ENCODE data around the gene PGM1. TPM values are rescaled to one million over a fixed set of nuclear protein-coding genes. Genes with fewer than 3 reads are reported as not detected.

PGM1 gene
- total and polyA plus RNA-seq, 10 of the 15 experiments (the other 5 are each of a cell fraction or from before 2014, with no cell fraction given), result 22.5 to 72.6 (median 50.8) TPM

DNA sequence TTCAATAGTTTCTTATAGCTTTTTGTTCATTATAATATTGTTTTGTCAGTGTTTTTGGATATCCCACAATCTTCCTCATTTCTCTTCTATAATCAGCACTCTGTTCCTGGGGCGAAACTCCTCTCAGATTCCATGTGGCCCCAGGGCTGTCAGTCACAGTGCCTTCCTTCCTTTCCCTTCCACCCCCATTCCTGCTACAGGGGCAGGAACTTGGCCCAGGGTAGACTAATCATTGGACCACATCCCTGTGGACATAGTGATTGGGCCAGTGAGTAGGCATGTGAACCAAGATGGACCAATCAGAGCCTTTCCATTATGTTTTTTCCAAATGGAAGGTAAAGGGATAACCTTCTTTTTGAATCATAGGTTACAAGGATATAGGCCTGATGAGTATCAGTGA, 78.3 kb downstream of the PGM1 start:
- Histone ChIP-seq H3K4me2 (ENCODE audit: control insufficient read depth, insufficient read depth) (no peak overlapping the region), H3K9ac (ENCODE audit: control insufficient read depth, insufficient read depth, low read length) (no peak overlapping the region), H4K20me1 (ENCODE audit: control insufficient read depth, insufficient read depth) (no peaks in the 10 kb centered on the region), H3K79me2 (ENCODE audit: control insufficient read depth, insufficient read depth, low read length) (no peaks in the 10 kb centered on the region), H3K27me3 (replicated peaks in 1 of 2; ENCODE audit: control insufficient read depth in 2 of 2, insufficient read depth in 2 of 2, low read length in 1 of 2) (no peaks in the 10 kb centered on the region), H3K36me3 (ENCODE audit: control insufficient read depth in 2 of 2, insufficient read depth in 2 of 2, low read length in 1 of 2) (no peaks in the 10 kb centered on the region), H3K4me1 (ENCODE audit: control insufficient read depth, insufficient read depth, low read length) (no peaks in the 10 kb centered on the region), H3K4me3 (no peak overlapping the region), H2AFZ (ENCODE audit: control insufficient read depth, low read depth, low read length) (no peak overlapping the region), H3K27ac (ENCODE audit: control insufficient read depth, insufficient read depth) (no peak overlapping the region), H3K9me3 (replicated peaks; ENCODE audit: control insufficient read depth, insufficient read depth, low read length) (no peaks in the 10 kb centered on the region)
- RAD21 ChIA-PET (ENCODE audit: unreplicated experiment), result interaction anchor here (1.0 kb wide), 1 partner anchor 221 kb away, joined by 3 read pairs; no protein-coding TSS in a partner anchor
- no TSS peak for BruUV-seq (replicated peaks)
- intact Hi-C loops (cut with micrococcal nuclease; ENCODE audit: unreplicated experiment), result loop anchor here (5.0 kb wide), 2 partner anchors 246 to 466 kb away; no protein-coding TSS in a partner anchor
- POLR2A ChIA-PET, result interaction anchor here (0.7 kb wide), 1 partner anchor 1048 kb away, joined by 5 read pairs; no protein-coding TSS in a partner anchor
- in situ Hi-C loops (cut with MboI), result no loop called here
- TF ChIP-seq NFYB (IDR thresholded peaks at IDR 0.05; ENCODE audit: insufficient read depth, low read depth, low read length) (no peak), MEF2B (IDR thresholded peaks at IDR 0.05; ENCODE audit: partially characterized antibody, poor library complexity, severe bottlenecking) (no peak), HDAC2 (IDR thresholded peaks at IDR 0.05) (no peak), HDGF (IDR thresholded peaks at IDR 0.05) (no peak), TCF3 (IDR thresholded peaks at IDR 0.05; ENCODE audit: borderline replicate concordance, insufficient read depth, low read depth, low read length) (no peak), CBX5 (IDR thresholded peaks at IDR 0.05; ENCODE audit: low read depth) (no peak), MXI1 (IDR thresholded peaks at IDR 0.05; ENCODE audit: low read depth, low read length) (no peak), KAT2A (conservative IDR thresholded peaks at IDR 0.05; ENCODE audit: control insufficient read depth, low read depth, low read length) (no peak), TBL1XR1 (IDR thresholded peaks at IDR 0.05; ENCODE audit: low read depth, low read length) (no peak), POLR2A (IDR thresholded peaks at IDR 0.05; ENCODE audit: low read depth, low read length) (no peak)
- TF ChIP-seq, protein P1, sequence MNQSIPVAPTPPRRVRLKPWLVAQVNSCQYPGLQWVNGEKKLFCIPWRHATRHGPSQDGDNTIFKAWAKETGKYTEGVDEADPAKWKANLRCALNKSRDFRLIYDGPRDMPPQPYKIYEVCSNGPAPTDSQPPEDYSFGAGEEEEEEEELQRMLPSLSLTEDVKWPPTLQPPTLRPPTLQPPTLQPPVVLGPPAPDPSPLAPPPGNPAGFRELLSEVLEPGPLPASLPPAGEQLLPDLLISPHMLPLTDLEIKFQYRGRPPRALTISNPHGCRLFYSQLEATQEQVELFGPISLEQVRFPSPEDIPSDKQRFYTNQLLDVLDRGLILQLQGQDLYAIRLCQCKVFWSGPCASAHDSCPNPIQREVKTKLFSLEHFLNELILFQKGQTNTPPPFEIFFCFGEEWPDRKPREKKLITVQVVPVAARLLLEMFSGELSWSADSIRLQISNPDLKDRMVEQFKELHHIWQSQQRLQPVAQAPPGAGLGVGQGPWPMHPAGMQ (IDR thresholded peaks at IDR 0.05; ENCODE audit: borderline replicate concordance), result no peak
- ATAC-seq (no peak), FAIRE-seq (no peak), DNase-seq (ENCODE audit: low read depth, low spot score) (no peak)
- WGBS (ENCODE audit: insufficient coverage, insufficient replicate concordance, low lambda C conversion rate, missing lambda C conversion rate), result 100% methylated on average over 1 of the region's 1 CpG
- SMC1A ChIA-PET (ENCODE audit: uncharacterized antibody, unreplicated experiment), result no interaction called here
- CTCF ChIA-PET, result no interaction called here

Measured in GM12878 (cell line).